Hematopoietic multipotent progenitor cell treated with erythropoietin and hydrocortisone succinate and interleukin-3 and kit ligand, for 6 days (in vitro differentiated cells): ENCODE measurements around the gene ZNF764.

ENCODE experiments used
- DNase-seq: peaks from one replicate; pipeline ENCODE4 v3.0.0-alpha.2; 2015

The ZNF764 gene

GRCh38 chr16:30569746-30570635 lies 11.8 kb upstream of the ZNF764 start:
- DNase-seq, result no peak

- no peak for DNase-seq
Measured at GRCh38 chr16:30569281-30569680, 11.1 kb upstream of the ZNF764 start.

- peak; percentile 67 for DNase-seq
Measured at GRCh38 chr16:30567991-30568638, 9.9 kb upstream of the ZNF764 start.

- DNase-seq, result no peak
Measured at GRCh38 chr16:30567160-30567990, 9.2 kb upstream of the ZNF764 start.

- DNase-seq, result no peak
Measured at GRCh38 chr16:30566531-30566930, 8.4 kb upstream of the ZNF764 start.

GRCh38 chr16:30565984-30566383 lies 7.8 kb upstream of the ZNF764 start:
- DNase-seq, result no peak

GRCh38 chr16:30565526-30565925 lies 7.4 kb upstream of the ZNF764 start:
- no peak for DNase-seq

- peak; percentile 42 for DNase-seq
Measured at GRCh38 chr16:30562021-30562420, 3.8 kb upstream of the ZNF764 start.

GRCh38 chr16:30561089-30561816 lies 3.1 kb upstream of the ZNF764 start:
- peak; percentile 62 for DNase-seq

- DNase-seq, result peak; percentile 42
Measured at GRCh38 chr16:30559690-30560089, 1.5 kb upstream of the ZNF764 start.

GRCh38 chr16:30558789-30559377 lies 709 bp upstream of the ZNF764 start:
- DNase-seq, result no peak

- DNase-seq, result peak; percentile 39
Measured at GRCh38 chr16:30557707-30557956, 542 bp downstream of the ZNF764 start.

- no peak for DNase-seq
Measured at GRCh38 chr16:30556125-30556473, 2.1 kb downstream of the ZNF764 start.

- no peak for DNase-seq
Measured at GRCh38 chr16:30555315-30556124, 2.7 kb downstream of the ZNF764 start.

- no peak for DNase-seq
Measured at GRCh38 chr16:30554557-30555314, 3.4 kb downstream of the ZNF764 start.

GRCh38 chr16:30553393-30553899 lies 4.7 kb downstream of the ZNF764 start:
- DNase-seq, result no peak

GRCh38 chr16:30552956-30553355 lies 5.2 kb downstream of the ZNF764 start:
- DNase-seq, result no peak

GRCh38 chr16:30551781-30552180 lies 6.4 kb downstream of the ZNF764 start:
- no peak for DNase-seq

GRCh38 chr16:30548416-30549253 lies 9.5 kb downstream of the ZNF764 start:
- peak; percentile 83 for DNase-seq

- peak; percentile 16 for DNase-seq
Measured at GRCh38 chr16:30546115-30546514, 12.1 kb downstream of the ZNF764 start.
